Body of pancreas (tissue), 4 donors: ENCODE results near the gene FIBCD1.

ENCODE experiments used
- CTCF ChIP-seq, 7 experiments: fragments of 450-650 bp in 4 of 7; fragments of 200-600 bp in 3 of 7; sonication (generic) in 3 of 7; IDR thresholded peaks; one replicate each; pipeline ENCODE4 v1.5.1; 2016 to 2019; ENCODE audit warnings: antibody characterized with exemption in 7 of 7
- POLR2A ChIP-seq, 3 donors: fragments of 450-650 bp; IDR thresholded peaks; one replicate each; pipeline ENCODE4 v1.6.1; 2016; ENCODE audit warnings: antibody characterized with exemption in 3 of 3, mild to moderate bottlenecking in 2 of 3

DNA sequence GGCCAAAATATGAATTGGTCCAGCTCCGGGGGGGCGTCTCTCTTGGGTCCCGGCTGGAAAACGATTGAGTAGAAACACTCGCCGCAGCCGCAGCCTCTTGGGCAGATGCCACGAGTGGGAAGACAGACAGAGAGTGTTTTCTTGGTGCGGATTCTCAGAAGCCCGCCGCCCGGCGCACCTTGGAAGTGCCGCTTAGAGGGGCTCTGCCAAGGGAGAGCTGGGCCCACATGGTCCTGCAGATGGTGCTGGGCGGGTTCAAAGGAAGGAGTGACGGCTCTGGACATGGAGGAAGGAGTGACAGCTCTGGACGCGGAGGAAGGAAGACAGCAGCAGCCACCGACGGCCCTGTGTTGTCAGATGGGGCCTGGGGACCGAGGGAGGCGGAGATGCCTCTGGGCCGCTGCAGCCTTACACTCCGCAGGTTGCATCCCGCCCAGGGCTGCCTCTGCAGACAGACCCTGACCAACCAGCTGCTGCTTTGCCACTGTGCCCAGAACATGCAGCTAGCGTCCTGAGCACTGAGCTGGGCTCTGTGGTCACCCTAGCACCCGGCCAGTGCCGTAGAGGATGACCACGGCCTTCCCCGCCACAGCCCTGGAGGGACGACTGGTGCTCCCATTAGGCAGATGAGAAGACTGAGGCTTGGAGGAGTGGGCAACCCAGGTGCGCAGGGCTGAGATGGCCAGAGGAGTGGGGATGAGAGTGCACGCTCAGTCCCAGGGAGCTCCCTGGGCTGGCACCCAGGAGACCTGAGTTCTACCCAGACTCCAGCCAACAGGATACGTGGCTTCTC, 21.7 kb downstream of the FIBCD1 start:
- TF ChIP-seq POLR2A (IDR thresholded peaks at IDR 0.05) (no peak), CTCF (IDR thresholded peaks at IDR 0.05) (no peak)
